HEK293 (cell line): ENCODE data around the gene RASSF8.

Experiments used
- CTCF ChIA-PET: fragments of 350-600 bp; formaldehyde crosslinking; extraction: SDS; loops from one replicate; lab custom pipeline; 2021; ENCODE audit warnings: antibody characterized with exemption; lab: Yijun Ruan, JAX
- POLR2A ChIA-PET: fragments of 300-600 bp; formaldehyde crosslinking; extraction: SDS; loops from one replicate; lab custom pipeline; 2020; ENCODE audit warnings: antibody characterized with exemption, inconsistent platforms; lab: Yijun Ruan, JAX
- H3K27ac ChIP-seq: fragments of 200-500 bp; sonication (Bioruptor generic); 2 replicates; pipeline ENCODE4 v1.5.1; 2014; ENCODE audit warnings: low read depth, low read length, control low read depth, inconsistent platforms; ENCODE audit errors: extremely low read depth
- H3K36me3 ChIP-seq, 2 experiments: fragments of 200-500 bp in 1 of 2; sonication (Bioruptor generic) in 1 of 2; 1 replicate in 1 of 2; 2 replicates in 1 of 2; pipeline ENCODE4 v1.5.1; 2014 to 2017; ENCODE audit warnings: inconsistent platforms in 2 of 2, low read length in 2 of 2; ENCODE audit not compliant: control insufficient read depth in 2 of 2, insufficient read depth in 1 of 2
- H3K4me1 ChIP-seq: fragments of 200-500 bp; sonication (Bioruptor generic); 2 replicates; pipeline ENCODE4 v1.5.1; 2014; ENCODE audit warnings: mild to moderate bottlenecking, low read length, inconsistent platforms; ENCODE audit not compliant: control insufficient read depth, insufficient read depth
- H3K4me3 ChIP-seq: 2 replicates; pipeline ENCODE4 v1.5.1; 2011; ENCODE audit warnings: low read depth, mild to moderate bottlenecking, control low read depth, low read length, moderate library complexity
- H3K9me3 ChIP-seq: fragments of 200-500 bp; sonication (Bioruptor generic); 2 replicates; pipeline ENCODE4 v1.5.1; 2014; ENCODE audit warnings: low read depth, low read length, inconsistent platforms; ENCODE audit not compliant: control insufficient read depth, insufficient read depth
- IKZF3 ChIP-seq: fragments of 450-650 bp; IDR thresholded peaks from 2 replicates; pipeline ENCODE4 v1.5.0; 2018; ENCODE audit warnings: missing biosample characterization, mild to moderate bottlenecking, missing genetic modification characterization, moderate library complexity
- PRDM1 ChIP-seq: fragments of 450-650 bp; formaldehyde crosslinking; IDR thresholded peaks from 2 replicates; pipeline ENCODE4; 2016; ENCODE audit warnings: missing biosample characterization, missing genetic modification characterization
- SCRT2 ChIP-seq: fragments of 450-650 bp; formaldehyde crosslinking; IDR thresholded peaks from 2 replicates; pipeline ENCODE4 v1.5.1; 2016; ENCODE audit warnings: missing biosample characterization, missing genetic modification characterization
- SP7 ChIP-seq: fragments of 450-650 bp; formaldehyde crosslinking; IDR thresholded peaks from 2 replicates; pipeline ENCODE4 v1.5.1; 2016; ENCODE audit warnings: missing biosample characterization, missing genetic modification characterization
- ZNF140 ChIP-seq: fragments of 450-650 bp; formaldehyde crosslinking; IDR thresholded peaks from 2 replicates; pipeline ENCODE4 v1.5.1; 2016; ENCODE audit warnings: missing biosample characterization, missing genetic modification characterization
- ZNF394 ChIP-seq: fragments of 450-650 bp; formaldehyde crosslinking; IDR thresholded peaks from 2 replicates; pipeline ENCODE4 v1.5.1; 2016; ENCODE audit warnings: missing biosample characterization, missing genetic modification characterization, mild to moderate bottlenecking, moderate library complexity, borderline replicate concordance
- ZNF416 ChIP-seq: fragments of 450-650 bp; formaldehyde crosslinking; IDR thresholded peaks from 2 replicates; pipeline ENCODE4 v1.5.1; 2016; ENCODE audit warnings: missing biosample characterization, missing genetic modification characterization
- ZNF561 ChIP-seq: fragments of 450-650 bp; IDR thresholded peaks from 2 replicates; pipeline ENCODE4 v1.5.1; 2018; ENCODE audit warnings: missing biosample characterization, missing genetic modification characterization, borderline replicate concordance
- ZNF600 ChIP-seq: fragments of 450-650 bp; formaldehyde crosslinking; IDR thresholded peaks from 2 replicates; pipeline ENCODE4 v1.5.1; 2016; ENCODE audit warnings: missing biosample characterization, missing genetic modification characterization
- ZNF629 ChIP-seq: fragments of 450-650 bp; formaldehyde crosslinking; IDR thresholded peaks from 2 replicates; pipeline ENCODE4 v1.5.1; 2017; ENCODE audit warnings: missing biosample characterization, missing genetic modification characterization
- ZNF837 ChIP-seq: fragments of 450-650 bp; formaldehyde crosslinking; IDR thresholded peaks from 2 replicates; pipeline ENCODE4 v1.5.1; 2016; ENCODE audit warnings: missing biosample characterization, missing genetic modification characterization
- TF ChIP-seq, protein P1 (sequence below): fragments of 450-650 bp; formaldehyde crosslinking; IDR thresholded peaks from 2 replicates; pipeline ENCODE4 v1.5.1; 2016; ENCODE audit warnings: missing biosample characterization, missing genetic modification characterization, borderline replicate concordance
- TF ChIP-seq, protein P2 (sequence below): fragments of 450-650 bp; formaldehyde crosslinking; IDR thresholded peaks from 2 replicates; pipeline ENCODE4 v1.5.1; 2016; ENCODE audit warnings: missing biosample characterization, missing genetic modification characterization
- TF ChIP-seq, protein P3 (sequence below): fragments of 450-650 bp; formaldehyde crosslinking; IDR thresholded peaks from 2 replicates; pipeline ENCODE4 v1.5.1; 2016; ENCODE audit warnings: missing biosample characterization, missing genetic modification characterization
- TF ChIP-seq, protein P4 (sequence below): fragments of 450-650 bp; formaldehyde crosslinking; IDR thresholded peaks from 2 replicates; pipeline ENCODE4 v1.5.1; 2017; ENCODE audit warnings: missing biosample characterization, mild to moderate bottlenecking, missing genetic modification characterization, moderate library complexity
- TF ChIP-seq, protein P5 (sequence below): fragments of 450-650 bp; formaldehyde crosslinking; IDR thresholded peaks from 2 replicates; pipeline ENCODE4 v1.5.1; 2017; ENCODE audit warnings: missing biosample characterization, missing genetic modification characterization

Gene RASSF8

DNA sequence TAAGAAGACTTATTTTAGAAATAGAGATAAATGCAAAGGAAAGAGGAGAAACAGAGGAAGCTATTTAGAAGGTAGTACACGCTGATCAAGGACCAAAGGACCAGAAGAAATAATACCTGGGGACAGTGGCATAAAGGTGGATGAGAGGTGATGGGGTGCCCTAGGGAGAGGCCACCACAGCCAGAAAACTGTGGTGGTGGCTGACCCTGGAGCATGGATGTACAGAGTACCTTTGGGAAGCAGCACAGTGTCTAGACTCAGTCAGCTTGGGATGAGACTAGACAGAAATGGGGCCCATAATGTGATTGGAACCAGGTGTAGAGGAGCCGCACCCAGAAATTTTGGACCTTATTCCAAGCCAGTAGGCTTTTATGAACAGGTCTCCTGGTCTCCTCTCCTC is 17.2 kb downstream of the RASSF8 start (continued):
- TF ChIP-seq PRDM1 (tag by site-specific recombination), result no peak
- TF ChIP-seq ZNF416 (tag by site-specific recombination), result no peak
- TF ChIP-seq, protein P1, sequence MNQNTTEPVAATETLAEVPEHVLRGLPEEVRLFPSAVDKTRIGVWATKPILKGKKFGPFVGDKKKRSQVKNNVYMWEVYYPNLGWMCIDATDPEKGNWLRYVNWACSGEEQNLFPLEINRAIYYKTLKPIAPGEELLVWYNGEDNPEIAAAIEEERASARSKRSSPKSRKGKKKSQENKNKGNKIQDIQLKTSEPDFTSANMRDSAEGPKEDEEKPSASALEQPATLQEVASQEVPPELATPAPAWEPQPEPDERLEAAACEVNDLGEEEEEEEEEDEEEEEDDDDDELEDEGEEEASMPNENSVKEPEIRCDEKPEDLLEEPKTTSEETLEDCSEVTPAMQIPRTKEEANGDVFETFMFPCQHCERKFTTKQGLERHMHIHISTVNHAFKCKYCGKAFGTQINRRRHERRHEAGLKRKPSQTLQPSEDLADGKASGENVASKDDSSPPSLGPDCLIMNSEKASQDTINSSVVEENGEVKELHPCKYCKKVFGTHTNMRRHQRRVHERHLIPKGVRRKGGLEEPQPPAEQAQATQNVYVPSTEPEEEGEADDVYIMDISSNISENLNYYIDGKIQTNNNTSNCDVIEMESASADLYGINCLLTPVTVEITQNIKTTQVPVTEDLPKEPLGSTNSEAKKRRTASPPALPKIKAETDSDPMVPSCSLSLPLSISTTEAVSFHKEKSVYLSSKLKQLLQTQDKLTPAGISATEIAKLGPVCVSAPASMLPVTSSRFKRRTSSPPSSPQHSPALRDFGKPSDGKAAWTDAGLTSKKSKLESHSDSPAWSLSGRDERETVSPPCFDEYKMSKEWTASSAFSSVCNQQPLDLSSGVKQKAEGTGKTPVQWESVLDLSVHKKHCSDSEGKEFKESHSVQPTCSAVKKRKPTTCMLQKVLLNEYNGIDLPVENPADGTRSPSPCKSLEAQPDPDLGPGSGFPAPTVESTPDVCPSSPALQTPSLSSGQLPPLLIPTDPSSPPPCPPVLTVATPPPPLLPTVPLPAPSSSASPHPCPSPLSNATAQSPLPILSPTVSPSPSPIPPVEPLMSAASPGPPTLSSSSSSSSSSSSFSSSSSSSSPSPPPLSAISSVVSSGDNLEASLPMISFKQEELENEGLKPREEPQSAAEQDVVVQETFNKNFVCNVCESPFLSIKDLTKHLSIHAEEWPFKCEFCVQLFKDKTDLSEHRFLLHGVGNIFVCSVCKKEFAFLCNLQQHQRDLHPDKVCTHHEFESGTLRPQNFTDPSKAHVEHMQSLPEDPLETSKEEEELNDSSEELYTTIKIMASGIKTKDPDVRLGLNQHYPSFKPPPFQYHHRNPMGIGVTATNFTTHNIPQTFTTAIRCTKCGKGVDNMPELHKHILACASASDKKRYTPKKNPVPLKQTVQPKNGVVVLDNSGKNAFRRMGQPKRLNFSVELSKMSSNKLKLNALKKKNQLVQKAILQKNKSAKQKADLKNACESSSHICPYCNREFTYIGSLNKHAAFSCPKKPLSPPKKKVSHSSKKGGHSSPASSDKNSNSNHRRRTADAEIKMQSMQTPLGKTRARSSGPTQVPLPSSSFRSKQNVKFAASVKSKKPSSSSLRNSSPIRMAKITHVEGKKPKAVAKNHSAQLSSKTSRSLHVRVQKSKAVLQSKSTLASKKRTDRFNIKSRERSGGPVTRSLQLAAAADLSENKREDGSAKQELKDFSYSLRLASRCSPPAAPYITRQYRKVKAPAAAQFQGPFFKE (tag by site-specific recombination), result no peak
- TF ChIP-seq, protein P2, sequence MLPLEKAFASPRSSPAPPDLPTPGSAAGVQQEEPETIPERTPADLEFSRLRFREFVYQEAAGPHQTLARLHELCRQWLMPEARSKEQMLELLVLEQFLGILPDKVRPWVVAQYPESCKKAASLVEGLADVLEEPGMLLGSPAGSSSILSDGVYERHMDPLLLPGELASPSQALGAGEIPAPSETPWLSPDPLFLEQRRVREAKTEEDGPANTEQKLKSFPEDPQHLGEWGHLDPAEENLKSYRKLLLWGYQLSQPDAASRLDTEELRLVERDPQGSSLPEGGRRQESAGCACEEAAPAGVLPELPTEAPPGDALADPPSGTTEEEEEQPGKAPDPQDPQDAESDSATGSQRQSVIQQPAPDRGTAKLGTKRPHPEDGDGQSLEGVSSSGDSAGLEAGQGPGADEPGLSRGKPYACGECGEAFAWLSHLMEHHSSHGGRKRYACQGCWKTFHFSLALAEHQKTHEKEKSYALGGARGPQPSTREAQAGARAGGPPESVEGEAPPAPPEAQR, result no peak
- TF ChIP-seq, all 188 proteins: peak for 0

DNA sequence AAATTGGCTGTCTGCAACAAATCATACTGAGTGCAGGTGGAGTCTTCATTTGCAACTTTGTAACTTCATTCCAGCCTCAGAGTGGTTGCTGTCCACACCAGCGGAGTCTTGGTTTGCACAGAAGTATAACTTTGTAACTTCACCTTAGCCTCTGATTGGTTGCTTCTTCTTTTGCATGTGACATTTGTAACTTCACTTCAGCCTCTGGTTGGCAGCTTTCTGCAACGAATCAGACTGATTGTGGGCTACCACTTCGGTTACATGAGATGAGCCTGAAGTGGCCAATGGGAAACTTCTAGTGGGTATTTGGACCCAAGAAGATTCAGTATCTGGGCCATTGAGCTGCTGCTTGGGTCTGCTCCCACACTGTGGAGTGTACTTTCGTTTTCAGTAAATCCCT is 17.8 kb downstream of the RASSF8 start:
- Histone ChIP-seq H3K4me3 (no peak overlapping the region), H3K9me3 (no peaks in the 10 kb centered on the region), H3K27ac (no peak overlapping the region), H3K36me3 (no peaks in the 10 kb centered on the region), H3K4me1 (peaks cover 25% of the 10 kb centered on the region)
- POLR2A ChIA-PET, result no interaction called here
- no peak for TF ChIP-seq ZNF561
- TF ChIP-seq, protein P3, sequence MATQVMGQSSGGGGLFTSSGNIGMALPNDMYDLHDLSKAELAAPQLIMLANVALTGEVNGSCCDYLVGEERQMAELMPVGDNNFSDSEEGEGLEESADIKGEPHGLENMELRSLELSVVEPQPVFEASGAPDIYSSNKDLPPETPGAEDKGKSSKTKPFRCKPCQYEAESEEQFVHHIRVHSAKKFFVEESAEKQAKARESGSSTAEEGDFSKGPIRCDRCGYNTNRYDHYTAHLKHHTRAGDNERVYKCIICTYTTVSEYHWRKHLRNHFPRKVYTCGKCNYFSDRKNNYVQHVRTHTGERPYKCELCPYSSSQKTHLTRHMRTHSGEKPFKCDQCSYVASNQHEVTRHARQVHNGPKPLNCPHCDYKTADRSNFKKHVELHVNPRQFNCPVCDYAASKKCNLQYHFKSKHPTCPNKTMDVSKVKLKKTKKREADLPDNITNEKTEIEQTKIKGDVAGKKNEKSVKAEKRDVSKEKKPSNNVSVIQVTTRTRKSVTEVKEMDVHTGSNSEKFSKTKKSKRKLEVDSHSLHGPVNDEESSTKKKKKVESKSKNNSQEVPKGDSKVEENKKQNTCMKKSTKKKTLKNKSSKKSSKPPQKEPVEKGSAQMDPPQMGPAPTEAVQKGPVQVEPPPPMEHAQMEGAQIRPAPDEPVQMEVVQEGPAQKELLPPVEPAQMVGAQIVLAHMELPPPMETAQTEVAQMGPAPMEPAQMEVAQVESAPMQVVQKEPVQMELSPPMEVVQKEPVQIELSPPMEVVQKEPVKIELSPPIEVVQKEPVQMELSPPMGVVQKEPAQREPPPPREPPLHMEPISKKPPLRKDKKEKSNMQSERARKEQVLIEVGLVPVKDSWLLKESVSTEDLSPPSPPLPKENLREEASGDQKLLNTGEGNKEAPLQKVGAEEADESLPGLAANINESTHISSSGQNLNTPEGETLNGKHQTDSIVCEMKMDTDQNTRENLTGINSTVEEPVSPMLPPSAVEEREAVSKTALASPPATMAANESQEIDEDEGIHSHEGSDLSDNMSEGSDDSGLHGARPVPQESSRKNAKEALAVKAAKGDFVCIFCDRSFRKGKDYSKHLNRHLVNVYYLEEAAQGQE, result peak; percentile 71
- CTCF ChIA-PET, result no interaction called here

DNA sequence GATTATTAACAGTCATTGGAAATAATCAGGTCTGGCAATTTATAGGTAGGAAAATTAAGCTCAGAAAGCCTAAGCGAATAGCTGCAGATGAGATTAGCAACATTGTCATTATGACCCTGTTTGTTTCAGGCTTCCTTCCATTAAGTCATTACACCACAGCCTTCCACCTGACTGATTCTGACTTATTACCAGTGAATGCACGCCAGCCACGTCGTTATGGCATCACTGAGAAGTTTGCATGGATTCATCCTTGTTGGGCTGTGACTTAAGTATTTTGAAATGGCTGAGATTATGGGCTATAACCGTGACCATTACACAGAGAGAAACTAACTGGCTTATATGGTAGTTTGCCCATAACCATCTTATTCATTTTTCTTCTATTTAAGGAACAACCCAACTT is 18.6 kb downstream of the RASSF8 start:
- peaks cover 28% of the 10 kb centered on the region for H3K4me1 ChIP-seq
- H3K27ac ChIP-seq, result no peak overlapping the region
- no peaks in the 10 kb centered on the region for H3K36me3 ChIP-seq
- ChIA-PET CTCF (interaction anchor here (0.7 kb wide), 1 partner anchor 310 kb away, joined by 3 read pairs; no protein-coding TSS in a partner anchor), POLR2A (no interaction called here)
- no peaks in the 10 kb centered on the region for H3K9me3 ChIP-seq
- H3K4me3 ChIP-seq, result no peak overlapping the region
- TF ChIP-seq IKZF3 (tag by site-specific recombination) (no peak), SCRT2 (tag by site-specific recombination) (peak; percentile 83), ZNF837 (tag by site-specific recombination) (no peak), SP7 (tag by site-specific recombination) (peak; percentile 49; the same call in 1 of the 2 replicates), ZNF416 (tag by site-specific recombination) (no peak), ZNF600 (tag by site-specific recombination) (peak; percentile 92), ZNF629 (tag by site-specific recombination) (peak; percentile 87), ZNF140 (tag by site-specific recombination) (no peak), ZNF394 (0 out of 2 replicates have a peak, but pooled peaks have one; percentile 14)
- TF ChIP-seq, protein P4, sequence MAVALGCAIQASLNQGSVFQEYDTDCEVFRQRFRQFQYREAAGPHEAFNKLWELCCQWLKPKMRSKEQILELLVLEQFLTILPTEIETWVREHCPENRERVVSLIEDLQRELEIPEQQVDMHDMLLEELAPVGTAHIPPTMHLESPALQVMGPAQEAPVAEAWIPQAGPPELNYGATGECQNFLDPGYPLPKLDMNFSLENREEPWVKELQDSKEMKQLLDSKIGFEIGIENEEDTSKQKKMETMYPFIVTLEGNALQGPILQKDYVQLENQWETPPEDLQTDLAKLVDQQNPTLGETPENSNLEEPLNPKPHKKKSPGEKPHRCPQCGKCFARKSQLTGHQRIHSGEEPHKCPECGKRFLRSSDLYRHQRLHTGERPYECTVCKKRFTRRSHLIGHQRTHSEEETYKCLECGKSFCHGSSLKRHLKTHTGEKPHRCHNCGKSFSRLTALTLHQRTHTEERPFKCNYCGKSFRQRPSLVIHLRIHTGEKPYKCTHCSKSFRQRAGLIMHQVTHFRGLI, result peak; percentile 81
- TF ChIP-seq, protein P5, sequence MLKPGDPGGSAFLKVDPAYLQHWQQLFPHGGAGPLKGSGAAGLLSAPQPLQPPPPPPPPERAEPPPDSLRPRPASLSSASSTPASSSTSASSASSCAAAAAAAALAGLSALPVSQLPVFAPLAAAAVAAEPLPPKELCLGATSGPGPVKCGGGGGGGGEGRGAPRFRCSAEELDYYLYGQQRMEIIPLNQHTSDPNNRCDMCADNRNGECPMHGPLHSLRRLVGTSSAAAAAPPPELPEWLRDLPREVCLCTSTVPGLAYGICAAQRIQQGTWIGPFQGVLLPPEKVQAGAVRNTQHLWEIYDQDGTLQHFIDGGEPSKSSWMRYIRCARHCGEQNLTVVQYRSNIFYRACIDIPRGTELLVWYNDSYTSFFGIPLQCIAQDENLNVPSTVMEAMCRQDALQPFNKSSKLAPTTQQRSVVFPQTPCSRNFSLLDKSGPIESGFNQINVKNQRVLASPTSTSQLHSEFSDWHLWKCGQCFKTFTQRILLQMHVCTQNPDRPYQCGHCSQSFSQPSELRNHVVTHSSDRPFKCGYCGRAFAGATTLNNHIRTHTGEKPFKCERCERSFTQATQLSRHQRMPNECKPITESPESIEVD (tag by site-specific recombination), result 0 out of 2 replicates have a peak, but pooled peaks have one; percentile 16
